HepG2 (cell line): Measurements from ENCODE around the gene ADGRE3.

Source experiments
- CBX2 ChIP-seq, 2 experiments: fragments of 200-600 bp in 1 of 2; sonication (generic); formaldehyde crosslinking in 1 of 2; IDR thresholded peaks; 2 replicates each; pipeline versions ENCODE4 v1.7.0 to v1.8.1; 2018 to 2022; ENCODE audit warnings: low read depth in 2 of 2, low read length in 1 of 2, mild to moderate bottlenecking in 1 of 2, missing genetic modification reagents in 1 of 2
- EZH2 ChIP-seq: conservative IDR thresholded peaks from 2 replicates; pipeline ENCODE4 v1.6.1; 2012; ENCODE audit warnings: mild to moderate bottlenecking, low read depth, low read length, moderate library complexity
- NFIC ChIP-seq: IDR thresholded peaks from 2 replicates; pipeline ENCODE4 v1.6.1; 2012; ENCODE audit warnings: mild to moderate bottlenecking, low read length, inconsistent platforms
- POLR2G ChIP-seq: fragments of 200-400 bp; formaldehyde crosslinking; IDR thresholded peaks from 2 replicates; pipeline ENCODE4 v1.6.1; 2018; ENCODE audit warnings: mild to moderate bottlenecking, low read depth, low read length, moderate library complexity
- RAD21 ChIP-seq: fragments of 450-650 bp; formaldehyde crosslinking; IDR thresholded peaks from 2 replicates; pipeline ENCODE4 v1.5.0; 2020; ENCODE audit warnings: mild to moderate bottlenecking
- RFXANK ChIP-seq: IDR thresholded peaks from 2 replicates; pipeline ENCODE4 v1.6.1; 2016
- ZNF614 ChIP-seq: IDR thresholded peaks from 2 replicates; pipeline ENCODE4 v1.6.1; 2018; ENCODE audit warnings: missing biosample characterization, missing genetic modification reagents, inconsistent platforms, borderline replicate concordance
- TF ChIP-seq, protein P1 (sequence below): sonication (generic); formaldehyde crosslinking; IDR thresholded peaks from 2 replicates; pipeline ENCODE4 v1.5.1; 2020; ENCODE audit warnings: mild to moderate bottlenecking, moderate library complexity, missing genetic modification reagents

DNA sequence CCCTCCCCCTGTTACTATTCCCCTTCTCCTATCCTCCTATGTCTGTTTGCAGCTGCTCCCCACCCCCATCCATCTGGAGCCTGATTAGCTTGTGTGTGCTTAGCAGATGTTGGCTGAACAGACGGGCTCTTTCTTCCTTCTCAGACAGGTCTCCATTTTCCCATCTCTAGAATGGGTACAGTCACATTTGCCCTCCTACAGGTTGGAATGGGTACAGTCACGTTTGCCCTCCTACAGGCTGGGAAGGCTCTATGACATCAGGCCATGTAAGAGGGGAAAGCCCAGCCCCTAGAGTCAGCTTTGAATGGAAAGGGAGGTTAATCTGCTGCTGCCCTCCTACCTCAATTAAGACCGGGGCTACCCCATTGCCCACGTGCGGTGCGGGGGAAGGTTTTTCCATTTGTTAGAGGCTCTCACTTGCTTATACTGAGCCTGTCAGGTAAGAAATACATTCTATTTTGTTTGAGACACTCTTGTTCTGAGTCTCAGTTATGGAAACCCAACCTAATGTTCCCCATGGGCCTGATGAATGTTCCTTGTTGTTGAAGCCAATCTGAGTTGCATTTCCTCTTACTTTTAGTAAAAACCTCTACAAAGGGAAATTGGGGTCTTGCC, 93.9 kb downstream of the ADGRE3 start:
- TF ChIP-seq POLR2G (no peak), NFIC (no peak), CBX2 (IDR thresholded peaks at IDR 0.05; ENCODE audit: low read depth, low read length) (no peak), CBX2 (CRISPR knock-in tag; IDR thresholded peaks at IDR 0.05; ENCODE audit: low read depth) (no peak), EZH2 (no peak), ZNF614 (CRISPR knock-in tag) (no peak), RAD21 (CRISPR knock-in tag) (no peak), RFXANK (CRISPR knock-in tag) (no peak)
- TF ChIP-seq, protein P1, sequence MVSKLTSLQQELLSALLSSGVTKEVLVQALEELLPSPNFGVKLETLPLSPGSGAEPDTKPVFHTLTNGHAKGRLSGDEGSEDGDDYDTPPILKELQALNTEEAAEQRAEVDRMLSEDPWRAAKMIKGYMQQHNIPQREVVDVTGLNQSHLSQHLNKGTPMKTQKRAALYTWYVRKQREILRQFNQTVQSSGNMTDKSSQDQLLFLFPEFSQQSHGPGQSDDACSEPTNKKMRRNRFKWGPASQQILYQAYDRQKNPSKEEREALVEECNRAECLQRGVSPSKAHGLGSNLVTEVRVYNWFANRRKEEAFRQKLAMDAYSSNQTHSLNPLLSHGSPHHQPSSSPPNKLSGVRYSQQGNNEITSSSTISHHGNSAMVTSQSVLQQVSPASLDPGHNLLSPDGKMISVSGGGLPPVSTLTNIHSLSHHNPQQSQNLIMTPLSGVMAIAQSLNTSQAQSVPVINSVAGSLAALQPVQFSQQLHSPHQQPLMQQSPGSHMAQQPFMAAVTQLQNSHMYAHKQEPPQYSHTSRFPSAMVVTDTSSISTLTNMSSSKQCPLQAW (CRISPR knock-in tag): no peak
